Measurements from ENCODE around the gene ANKRD27.
"Not testable (repeated sequence)": the region's sequence is repeated elsewhere in the genome, so short reads cannot be mapped to it uniquely, and the experiment has no call there.

DNA sequence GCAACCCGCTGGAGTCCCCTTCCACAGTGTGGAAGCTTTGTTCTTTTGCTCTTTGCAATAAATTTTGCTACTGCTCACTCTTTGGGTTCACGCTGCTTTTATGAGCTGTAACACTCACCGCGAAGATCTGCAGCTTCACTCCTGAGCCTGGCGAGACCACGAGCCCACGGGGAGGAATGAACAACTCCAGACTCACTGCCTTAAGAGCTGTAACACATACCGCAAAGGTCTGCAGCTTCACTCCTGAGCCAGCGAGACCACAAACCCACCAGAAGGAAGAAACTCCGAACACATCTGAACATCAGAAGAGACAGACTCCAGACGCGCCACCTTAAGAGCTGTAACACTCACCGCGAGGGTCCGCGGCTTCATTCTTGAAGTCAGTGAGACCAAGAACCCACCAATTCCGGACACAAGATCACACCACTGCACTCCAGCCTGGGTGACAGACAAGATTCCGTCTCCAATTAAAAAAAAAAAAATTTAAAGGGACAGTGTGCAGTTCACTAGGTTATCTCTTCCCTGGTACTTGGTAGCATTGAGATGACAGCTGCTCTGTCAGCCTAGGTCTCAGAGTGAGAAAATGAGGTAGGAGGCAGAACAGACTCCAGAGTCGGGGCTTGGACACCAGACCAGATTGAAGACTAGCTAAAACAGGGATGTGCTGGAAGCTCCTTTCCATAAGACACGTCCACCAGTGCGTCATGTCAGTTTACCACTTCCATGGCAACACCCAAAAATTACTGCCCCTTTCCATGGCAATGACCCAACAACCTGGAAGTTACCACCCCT lies 102.1 kb downstream of the ANKRD27 start:
- not testable (repeated sequence) for TF ChIP-seq CTCF (conservative IDR thresholded peaks at IDR 0.05 in 1 of 2, IDR thresholded peaks at IDR 0.05 in 1 of 2; ENCODE audit: extremely low read depth in 1 of 2, insufficient read depth in 1 of 2, low read depth in 1 of 2, low read length in 2 of 2); EZH2 (IDR thresholded peaks at IDR 0.05; ENCODE audit: borderline replicate concordance, low read length)

Data from mammary epithelial cell (primary cell).